ENCODE measurements around the gene FFAR1.
"Not testable (repeated sequence)": the region's sequence is repeated elsewhere in the genome, so short reads cannot be mapped to it uniquely, and the experiment has no call there.

The FFAR1 gene

DNA sequence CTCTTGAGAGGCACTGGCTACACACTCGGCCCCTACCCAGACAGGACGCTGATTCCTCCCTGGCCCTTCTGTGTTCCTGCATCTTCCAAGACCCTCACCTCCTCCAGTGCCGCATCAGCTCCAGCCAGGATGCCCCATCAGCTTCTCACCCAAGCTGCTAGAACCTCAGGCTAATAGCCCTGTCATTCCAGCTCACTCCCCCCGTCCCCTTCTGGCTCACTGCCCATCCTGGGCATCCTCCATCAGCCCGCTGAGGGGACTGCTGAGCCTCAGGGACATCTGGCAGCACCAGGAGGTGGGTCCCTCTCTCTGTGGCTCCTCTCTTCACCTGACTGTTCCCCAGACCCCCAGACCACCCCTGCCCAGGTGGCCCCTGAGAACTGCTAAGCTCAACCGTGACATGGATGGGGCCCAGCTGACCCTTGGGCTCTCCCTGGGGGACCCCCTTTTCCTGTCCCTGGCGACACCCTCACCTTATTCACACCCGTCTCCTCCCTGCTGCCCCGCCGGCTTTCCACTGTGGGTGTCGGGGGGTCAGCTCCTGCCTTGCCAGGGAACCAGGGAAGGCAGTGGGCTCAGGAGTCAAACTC is 15.4 kb downstream of the FFAR1 start:
- DNase-seq: no peak

DNA sequence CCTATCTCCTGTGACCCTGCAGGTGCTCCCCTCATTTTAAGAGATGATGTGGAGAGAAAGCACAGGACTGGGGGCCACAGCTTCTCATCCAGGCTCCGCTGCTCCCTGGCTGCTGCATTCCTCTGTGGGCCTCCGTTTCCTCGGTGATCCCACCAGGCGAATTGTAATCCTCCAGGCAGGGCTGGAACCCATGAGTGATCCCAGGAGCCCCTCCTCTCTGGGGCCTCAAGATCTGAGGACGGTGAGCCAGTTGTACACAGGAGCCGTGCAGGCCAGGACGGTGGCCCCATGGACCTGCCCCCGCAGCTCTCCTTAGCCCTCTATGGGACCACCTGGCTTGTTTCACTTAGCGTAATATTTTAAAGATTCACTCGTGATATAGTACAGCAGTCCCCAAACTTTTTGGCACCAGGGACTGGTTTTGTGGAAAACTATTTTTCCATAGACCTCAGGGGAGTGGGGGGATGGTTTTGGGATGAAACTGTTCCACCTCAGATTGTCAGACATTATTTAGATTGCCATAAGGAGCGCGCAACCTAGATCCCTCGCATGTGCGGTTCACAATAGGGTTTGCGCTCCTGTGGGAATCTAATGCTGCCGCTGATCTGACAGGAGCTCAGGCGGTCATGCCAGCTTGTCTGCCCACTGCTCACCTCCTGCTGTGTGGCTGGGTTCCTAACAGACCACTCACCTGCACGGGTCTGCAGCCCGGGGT is 16.2 kb downstream of the FFAR1 start:
- DNase-seq: no peak

DNA sequence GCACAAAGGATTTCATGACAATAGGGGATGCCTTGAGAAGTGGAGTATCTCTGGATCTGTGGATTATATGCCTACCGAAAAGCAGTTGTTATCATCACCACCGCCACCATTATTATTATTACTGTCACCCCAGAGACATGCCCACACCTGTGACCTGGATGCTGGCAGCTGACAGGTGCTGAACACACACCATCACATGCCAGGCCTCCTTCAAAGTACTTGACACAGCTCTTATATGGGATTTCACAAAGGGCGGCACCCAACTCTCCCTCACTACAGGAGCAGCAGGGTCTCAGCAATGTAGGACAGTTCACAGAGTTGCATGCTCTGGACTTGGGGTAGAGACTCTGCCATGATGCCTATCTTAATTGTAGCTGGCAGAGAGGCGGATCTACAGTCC is 17.6 kb downstream of the FFAR1 start:
- no peak for DNase-seq

DNA sequence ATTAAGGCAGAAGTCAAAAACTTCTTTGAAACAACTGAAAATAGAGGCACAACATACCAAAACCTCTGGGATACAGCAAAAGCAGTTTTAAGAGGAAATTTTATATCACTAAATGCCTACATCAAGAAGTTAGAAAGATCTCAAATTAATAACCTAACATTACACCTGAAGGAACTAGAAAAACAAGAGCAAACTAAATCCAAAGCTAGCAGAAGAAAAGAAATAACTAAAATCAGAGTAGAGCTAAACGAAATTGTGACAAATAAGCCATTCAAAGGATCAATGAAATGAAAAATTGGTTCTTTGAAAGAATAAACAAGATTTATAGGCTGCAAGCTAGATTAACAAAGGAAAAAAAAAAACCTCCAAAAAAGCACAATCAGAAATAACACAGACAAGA is 20.7 kb downstream of the FFAR1 start:
- no peak for DNase-seq

DNA sequence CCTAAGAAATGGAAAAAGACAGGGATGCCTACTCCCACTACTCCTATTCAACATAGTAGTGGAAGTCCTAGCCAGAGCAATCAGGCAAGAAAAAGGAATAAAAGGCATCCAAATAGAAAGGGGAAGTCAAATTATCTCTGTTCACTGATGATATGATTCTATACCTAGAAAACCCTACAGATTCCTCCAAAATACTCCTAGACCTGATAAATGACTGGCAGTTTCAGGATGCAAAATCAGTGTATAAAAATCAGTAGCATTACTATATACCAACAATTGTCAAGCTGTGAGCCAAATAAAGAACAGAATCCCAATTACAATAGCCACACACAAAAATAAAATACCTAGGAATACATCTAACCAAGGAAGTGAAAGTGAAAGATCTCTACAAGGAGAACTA is 21.8 kb downstream of the FFAR1 start:
- no peak for DNase-seq

DNA sequence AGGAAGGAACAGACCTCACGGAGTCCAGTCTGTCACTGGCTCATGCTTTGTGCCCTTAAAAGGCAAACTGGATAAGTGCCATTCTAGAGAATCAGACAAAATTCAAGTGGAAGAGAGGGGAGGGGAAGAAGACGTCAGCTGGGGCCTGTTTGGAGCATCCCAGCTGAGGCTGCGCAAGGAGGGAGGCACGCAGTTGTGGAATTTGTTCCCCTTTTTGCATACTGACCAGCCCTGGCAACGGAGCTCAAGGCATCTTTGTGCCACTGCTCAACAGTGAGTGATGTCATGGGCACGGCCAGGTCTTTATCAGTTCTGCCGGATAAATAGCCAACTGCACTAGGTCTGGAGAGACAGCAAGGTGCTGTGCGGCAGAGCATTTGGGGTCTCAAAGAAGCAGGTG is 23.0 kb downstream of the FFAR1 start, which contains the start of gene GPR42:
GPR42 (plus strand) TSS at position 347 of the 400 bp plus-strand sequence. CDS start 292 bp downstream, outside the sequence.
- DNase-seq: no peak

DNA sequence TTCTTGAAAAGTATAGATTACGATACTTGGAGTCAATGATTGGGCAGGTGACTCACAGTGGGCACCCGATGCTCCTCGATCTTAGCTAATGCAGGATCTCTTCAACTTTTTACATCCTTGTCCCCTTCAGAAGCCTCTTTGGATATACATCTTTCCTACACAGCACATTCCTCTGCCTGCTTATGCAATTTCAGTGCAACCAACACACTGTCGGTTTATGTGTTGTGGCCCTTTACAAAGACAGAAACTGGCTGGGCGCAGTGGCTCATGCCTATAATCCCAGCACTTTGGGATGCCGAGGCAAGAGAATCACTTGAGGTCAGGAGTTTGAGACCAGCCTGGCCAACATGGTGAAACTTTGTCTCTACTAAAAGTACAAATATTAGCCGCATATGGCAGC is 25.8 kb downstream of the FFAR1 start:
- no peak for DNase-seq

DNA sequence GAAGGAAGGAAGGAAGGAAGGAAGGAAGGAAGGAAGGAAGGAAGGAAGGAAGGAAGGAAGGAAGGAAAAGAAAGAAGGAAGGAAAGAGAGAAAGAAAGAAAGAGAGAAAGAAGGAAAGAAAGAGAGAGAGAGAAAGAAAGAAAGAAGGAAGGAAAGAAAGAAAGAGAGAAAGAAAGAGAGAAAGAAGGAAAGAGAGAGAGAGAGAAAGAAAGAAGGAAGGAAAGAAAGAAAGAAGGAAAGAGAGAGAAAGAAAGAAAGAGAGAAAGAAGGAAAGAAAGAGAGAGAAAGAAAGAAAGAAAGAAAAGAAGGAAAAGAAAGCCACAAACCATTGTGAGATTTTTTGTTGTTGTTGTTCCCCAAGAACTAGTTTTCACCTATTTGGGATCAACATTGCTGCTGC is 26.3 kb downstream of the FFAR1 start:
- not testable (repeated sequence) for DNase-seq

DNA sequence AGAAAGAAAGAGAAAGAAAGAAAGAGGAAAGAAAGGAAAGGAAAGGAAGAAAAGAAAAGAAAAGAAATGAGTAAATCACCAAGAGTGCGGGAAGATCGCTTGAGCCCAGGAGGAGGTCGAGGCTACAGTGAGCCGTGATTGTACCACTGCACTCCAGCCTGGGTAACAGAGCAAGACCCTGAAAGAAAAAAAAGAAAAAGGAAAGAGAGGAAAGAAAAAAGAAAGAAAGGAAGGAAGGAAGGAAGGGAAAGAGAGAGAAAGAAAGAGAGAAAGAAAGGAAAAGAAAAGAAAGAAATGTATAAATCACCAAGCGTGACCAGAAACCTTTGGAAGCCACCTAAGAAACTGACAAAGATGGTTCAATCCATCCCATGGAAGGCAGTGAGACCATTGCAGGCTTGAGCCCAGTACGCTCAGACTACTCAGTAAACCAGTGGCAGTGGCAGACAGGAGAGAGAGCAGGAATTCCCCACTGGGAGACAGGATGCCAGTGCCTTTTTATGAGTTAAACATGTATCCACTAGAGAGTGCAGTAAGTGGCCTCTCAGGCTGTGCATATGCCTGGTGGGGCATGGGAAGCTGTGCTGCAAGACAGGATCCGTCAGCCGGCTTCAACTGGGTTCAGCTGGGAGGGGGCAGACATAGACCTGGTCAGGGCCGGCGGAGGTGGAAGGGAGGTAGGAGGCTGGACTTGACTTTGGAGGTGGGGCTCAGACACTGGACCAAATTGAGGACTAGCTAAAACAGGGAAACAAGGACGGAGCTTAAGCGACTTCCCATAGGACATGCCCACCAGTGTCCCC is 28.0 kb downstream of the FFAR1 start:
- DNase-seq: no peak

DNA sequence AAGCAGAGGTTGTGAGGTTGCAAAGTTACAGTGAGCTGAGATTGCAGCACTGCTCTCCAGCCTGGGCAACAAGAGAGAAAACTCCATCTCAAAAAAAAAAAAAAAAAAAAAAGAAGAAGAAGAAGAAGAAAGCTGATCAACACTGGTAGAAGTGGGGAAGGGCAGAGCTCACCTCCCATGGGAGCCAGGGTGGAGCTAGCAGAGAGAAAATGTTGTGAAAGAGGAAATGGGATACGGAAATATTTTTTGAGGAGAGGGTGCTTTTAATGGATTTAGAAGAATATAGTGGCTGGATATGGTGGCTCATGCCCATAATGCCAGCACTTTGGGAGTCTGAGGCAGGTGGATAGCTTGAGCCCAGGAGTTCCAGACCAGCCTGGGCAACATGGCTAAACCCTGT is 30.0 kb downstream of the FFAR1 start:
- no peak for DNase-seq

DNA sequence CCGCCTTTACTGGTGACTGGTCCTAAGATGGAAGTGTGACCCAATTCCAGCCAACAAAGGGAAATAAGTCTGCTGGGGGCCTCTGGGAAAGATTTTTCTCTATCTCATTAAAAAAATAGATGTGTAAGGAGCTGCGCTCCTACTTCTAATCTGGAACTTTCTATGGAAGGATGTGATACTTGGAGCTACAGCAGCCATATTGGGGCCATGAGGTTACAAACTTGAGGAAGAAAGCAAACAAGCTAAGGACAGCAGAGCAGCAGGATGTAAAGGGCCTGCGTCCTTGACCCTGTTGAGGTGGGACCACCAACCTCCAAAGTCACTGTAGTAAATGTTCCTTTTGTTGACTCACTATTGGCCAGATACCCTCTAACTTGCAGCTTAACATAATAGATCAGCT is 30.7 kb downstream of the FFAR1 start:
- no peak for DNase-seq

DNA sequence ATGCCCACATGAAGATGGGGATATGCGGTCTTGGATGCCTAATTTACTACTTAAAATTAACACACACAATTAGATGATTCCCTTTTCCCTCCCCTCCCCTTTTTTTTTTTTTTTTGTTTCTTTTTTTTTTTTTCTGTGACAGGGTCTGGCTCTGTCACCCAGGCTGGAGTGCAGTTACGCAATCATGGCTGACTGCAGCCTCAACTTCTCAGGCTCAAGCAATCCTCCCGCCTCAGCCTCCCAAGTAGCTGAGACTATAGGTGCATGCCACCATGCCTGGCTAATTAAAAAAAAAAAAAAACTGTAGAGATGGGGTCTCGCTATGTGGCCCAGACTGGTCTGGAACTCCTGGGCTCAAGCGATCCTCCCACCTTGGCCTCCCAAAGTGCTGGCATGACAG is 31.8 kb downstream of the FFAR1 start:
- not testable (repeated sequence) for DNase-seq

DNA sequence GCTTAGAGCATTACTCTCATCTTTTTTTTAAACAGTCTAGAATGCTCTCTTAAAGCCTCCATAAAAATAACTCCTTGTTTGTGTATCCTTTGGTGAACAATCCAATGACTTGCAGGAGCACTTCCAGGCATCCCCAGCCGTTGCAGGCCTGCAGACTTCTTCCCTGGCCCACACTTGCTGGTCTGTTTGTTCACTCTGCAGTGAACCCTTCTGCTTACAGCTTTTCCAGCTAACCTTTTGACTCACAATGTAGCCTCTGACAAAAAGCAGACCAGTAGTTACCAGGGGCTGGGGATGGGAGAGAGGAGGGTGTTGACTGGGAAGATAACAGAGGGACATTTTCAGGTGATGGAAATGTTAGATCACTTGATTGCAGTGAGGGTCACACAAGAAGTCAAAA is 32.3 kb downstream of the FFAR1 start:
- no peak for DNase-seq

DNA sequence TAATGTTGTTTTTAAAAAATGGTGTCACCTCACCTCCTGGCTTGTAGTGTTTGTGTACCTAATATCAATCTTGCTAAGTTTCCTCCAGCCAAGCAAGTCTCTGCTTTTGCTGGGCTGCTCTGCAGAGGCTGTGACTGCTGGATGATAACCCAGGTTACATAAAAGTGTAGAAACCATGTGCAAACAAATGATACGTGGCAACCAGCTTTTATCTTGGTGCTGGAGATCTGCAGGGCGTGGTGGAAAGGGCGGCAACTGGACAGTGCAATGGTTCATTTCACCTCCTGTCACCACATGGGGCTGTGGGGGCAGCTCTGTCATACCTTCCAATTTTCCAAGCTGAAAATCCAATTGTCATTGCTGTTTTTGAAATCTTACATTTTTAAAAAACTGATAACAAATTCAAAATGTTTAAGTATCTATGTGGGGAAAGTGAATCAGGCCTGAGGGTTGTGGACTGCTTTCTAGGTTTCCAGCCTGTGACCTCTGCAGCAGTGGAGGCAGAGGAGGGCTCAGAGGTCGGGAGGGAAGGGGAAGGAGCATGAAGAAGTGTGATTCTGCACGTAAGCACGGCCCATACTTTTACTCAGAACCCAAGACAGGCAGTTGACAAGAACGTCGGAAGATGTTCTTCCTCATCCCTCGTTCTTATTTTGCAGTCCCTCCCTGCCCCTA is 32.9 kb downstream of the FFAR1 start:
- DNase-seq: no peak

DNA sequence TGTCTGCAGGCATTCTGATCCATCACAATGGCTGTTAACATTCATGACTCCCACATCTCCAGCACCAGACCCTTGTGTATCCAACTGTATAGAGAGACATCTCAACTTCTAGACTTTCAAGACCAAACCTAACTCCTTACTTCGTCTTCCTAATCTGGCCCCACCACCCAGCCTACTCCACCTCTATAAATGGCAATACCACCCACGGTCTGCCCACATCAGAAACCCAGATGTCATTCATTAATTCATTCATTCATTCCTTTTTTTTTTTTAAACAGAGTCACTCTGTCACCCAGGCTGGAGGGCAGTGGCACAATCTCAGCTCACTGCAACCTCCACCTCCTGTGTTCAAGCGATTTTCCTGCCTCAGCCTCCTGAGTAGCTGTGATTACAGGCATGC is 33.6 kb downstream of the FFAR1 start:
- no peak for DNase-seq

DNA sequence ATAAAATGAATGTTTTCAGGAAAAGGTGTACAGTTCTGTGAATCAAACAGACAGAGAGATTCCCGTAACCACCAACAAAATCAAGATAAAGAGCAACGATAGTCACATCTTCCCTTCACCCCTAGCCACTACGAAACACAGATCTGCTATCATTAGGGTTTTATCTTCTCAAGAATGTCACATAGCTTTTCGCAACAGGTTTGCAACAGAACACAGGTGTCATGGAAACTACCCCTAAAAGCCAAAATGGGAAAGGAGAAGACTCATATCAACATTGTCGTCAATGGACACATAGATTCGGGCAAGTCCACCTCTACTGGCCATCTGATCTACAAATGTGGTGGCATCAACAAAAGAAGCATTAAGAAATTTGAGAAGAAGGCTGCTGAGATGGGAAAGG is 34.2 kb downstream of the FFAR1 start:
- no peak for DNase-seq

DNA sequence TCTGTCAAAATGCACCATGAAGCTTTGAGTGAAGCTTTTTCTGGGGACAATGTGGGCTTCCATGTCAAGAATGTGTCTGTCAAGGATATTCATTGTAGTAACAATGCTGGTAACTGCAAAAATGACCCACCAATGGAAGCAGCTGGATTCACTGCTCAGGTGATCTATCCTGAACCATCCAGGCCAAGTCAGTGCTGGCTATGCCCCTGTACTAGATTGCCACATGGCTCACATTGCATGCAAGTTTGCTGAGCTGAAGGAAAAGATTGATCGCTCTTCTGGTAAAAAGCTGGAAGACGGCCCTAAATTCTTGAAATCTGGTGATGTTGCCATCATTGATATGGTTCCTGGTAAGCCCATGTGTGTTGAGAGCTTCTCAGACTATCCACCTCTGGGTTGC is 35.8 kb downstream of the FFAR1 start:
- no peak for DNase-seq

DNA sequence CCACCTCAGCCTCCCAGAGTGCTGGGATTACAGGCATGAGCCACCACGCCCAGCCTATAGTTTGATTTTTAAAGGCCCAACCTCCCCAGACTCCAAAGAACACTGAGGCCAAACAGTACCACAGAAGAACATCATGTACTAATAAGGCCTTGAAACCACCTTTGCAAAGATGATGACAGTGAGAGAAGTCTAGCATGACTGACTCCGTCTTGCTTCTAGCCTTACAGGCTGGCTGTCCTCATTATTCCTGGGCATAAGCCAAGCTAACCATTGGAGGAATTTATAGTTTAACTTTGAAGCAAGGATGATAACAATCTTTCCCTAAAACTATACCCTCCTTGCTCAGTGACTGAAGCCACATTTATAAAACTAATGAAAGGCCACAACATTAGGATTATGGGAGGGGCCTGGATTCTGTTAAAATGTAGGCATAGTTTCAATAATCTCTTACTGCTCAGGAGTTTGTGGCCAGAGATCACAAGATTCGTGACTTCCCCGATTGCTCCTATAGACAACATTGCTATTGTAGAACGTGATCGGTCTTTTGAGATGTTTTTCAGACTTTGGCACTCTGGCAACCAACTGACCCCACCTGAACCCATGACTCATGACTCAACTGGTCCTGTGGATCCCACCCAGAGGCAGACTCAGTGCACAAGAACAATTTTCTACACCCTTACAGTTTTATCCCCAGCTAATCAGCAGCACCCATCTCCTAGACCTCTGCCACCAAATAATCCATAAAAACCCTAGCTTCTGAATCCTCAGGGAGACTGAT is 40.8 kb downstream of the FFAR1 start:
- DNase-seq: no peak

DNA sequence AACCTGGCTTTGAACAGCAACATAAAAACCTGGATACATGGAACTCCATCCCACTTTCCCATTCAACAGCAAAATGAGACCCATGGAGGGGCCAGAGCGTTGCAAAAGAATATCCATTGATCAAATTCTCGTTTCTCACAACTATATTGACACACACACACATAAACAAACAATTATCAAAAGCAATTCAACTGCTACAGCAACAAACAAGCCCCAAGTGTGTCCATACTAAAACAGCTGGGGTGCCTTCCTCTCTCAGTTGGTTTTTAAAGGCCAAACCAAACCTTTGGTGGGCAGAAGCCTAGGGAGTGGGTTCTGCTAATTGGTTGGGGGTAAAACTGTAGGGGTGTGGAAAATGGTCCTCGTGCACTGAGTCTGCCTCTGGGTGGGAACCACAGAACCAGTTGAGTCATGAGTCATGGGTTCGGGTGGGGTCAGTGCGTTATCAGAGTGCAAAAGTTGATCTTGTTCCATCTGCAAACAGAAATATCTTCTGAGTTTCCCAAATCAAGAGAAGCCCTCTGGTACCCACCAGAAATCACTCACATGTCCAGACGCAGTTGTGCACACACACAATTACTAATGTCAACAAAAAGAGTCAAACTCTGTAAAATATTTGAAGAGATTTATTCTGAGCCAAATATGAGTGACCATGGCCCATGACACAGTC is 41.6 kb downstream of the FFAR1 start:
- no peak for DNase-seq

DNA sequence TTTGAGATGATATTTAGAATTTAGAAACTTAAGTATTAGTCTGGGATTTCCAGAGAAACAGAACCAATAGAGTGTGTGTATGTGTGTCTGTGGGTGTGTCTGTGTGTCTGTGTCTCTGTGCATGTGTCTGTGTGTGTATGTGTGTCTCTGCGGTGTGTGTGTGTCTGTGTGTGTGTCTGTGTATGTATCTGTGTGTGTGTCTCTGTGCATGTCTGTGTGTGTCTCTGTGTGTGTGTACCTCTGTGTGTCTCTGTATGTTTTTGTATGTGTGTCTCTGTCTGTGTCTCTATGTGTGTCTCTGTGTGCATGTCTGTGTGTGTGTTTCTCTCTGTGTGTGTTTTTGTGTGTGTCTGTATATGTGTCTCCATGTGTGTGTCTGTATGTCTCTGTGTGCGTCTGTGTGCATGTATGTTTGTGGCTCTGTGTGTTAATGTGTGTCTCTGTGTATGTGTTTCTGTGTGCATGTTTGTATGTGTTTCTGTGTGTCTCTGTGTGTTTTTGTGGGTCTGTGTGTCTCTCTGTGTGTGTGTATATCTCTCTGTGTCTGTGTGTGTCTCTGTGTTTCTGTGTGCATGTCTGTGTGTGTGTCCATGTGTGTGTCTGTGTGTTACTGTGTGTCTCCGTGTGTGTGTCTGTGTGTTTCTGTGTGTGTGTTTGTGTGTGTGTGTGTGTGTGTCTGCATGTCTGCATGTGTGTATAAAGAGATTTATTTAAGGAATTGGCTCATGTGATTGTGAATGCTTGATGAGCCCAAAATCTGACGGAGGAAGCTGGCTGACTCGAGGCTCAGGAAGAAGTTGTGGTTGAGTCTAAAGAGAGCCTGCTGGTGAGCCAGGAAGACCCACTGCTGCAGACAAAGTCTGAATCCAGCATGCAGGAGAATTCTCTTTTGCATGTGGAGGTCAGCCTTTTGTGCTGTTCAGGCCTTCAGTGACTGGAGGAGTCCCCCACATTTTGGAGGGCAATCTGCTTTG is 45.3 kb downstream of the FFAR1 start:
- no peak for DNase-seq
